Endothelial cell of umbilical vein (primary cell): ENCODE results near the gene PAX5. TPM values are rescaled to one million over a fixed set of nuclear protein-coding genes. Genes with fewer than 3 reads are reported as not detected.

ENCODE experiments used
- BruUV-seq: library from RNA; stranded (reverse); fragments of 400-500 nt; replicated peaks from 2 replicates; lab custom pipeline; 2021; lab: Mats Ljungman, UMichigan
- CTCF ChIA-PET: fragments of 300-600, 350-600 bp; sonication (Branson Sonifier 250); formaldehyde crosslinking; loops from one replicate; lab custom pipeline; 2021; ENCODE audit warnings: antibody characterized with exemption, inconsistent platforms; lab: Charles Lee
- POLR2A ChIA-PET: fragments of 300-600, 350-600 bp; sonication (Branson Sonifier 250); formaldehyde crosslinking; loops from one replicate; lab custom pipeline; 2021; ENCODE audit warnings: antibody characterized with exemption, inconsistent platforms; lab: Charles Lee
- DNase-seq: peaks from one replicate; pipeline ENCODE4 v3.0.0-alpha.2; 2011; ENCODE audit warnings: low read depth, low spot score
- FAIRE-seq: peaks from 2 replicates; lab custom pipeline; 2011; peaks lifted over from hg19 to GRCh38; lab: Jason Lieb, UNC
- H2AFZ ChIP-seq: 2 replicates; pipeline ENCODE4 v1.6.0; 2012; ENCODE audit warnings: low read depth, low read length, control low read depth, inconsistent platforms
- H3K27ac ChIP-seq: 2 replicates; pipeline ENCODE4 v1.5.1; 2011; ENCODE audit warnings: low read depth, mild to moderate bottlenecking, control low read depth, low read length, moderate library complexity; ENCODE audit not compliant: insufficient read depth
- H3K27me3 ChIP-seq, 2 experiments: 2 replicates each; pipeline versions ENCODE4 v1.6.0 to v1.6.1; 2011; ENCODE audit warnings: low read length in 2 of 2, mixed read lengths in 1 of 2; ENCODE audit not compliant: control insufficient read depth in 2 of 2, insufficient read depth in 2 of 2
- H3K36me3 ChIP-seq, 2 experiments: 2 replicates in 1 of 2; 3 replicates in 1 of 2; pipeline ENCODE4 v1.5.1; 2011; ENCODE audit warnings: low read length in 2 of 2, mild to moderate bottlenecking in 1 of 2, moderate library complexity in 1 of 2; ENCODE audit not compliant: control insufficient read depth in 2 of 2, insufficient read depth in 2 of 2; ENCODE audit errors: extremely low read depth in 1 of 2
- H3K4me1 ChIP-seq: 3 replicates; pipeline ENCODE4 v1.5.1; 2011; ENCODE audit warnings: mild to moderate bottlenecking, low read length; ENCODE audit not compliant: control insufficient read depth, insufficient read depth; ENCODE audit errors: extremely low read depth
- H3K4me2 ChIP-seq: 2 replicates; pipeline ENCODE4 v1.6.1; 2011; ENCODE audit warnings: low read length, control low read depth, mixed read lengths; ENCODE audit not compliant: insufficient read depth
- H3K4me3 ChIP-seq, 3 experiments: fragments of 200-600 bp in 1 of 3; sonication (generic), shearing (Covaris generic) in 1 of 3; replicated peaks in 1 of 3; 2 replicates each; pipeline ENCODE4 v1.5.1; 2011 to 2016; ENCODE audit warnings: control low read depth in 3 of 3, low read length in 3 of 3, mild to moderate bottlenecking in 2 of 3, inconsistent platforms in 1 of 3, low read depth in 1 of 3, moderate library complexity in 1 of 3; ENCODE audit not compliant: insufficient read depth in 1 of 3
- H3K79me2 ChIP-seq: 2 replicates; pipeline ENCODE4 v1.6.0; 2012; ENCODE audit warnings: low read length, inconsistent platforms; ENCODE audit not compliant: control insufficient read depth, insufficient read depth
- H3K9ac ChIP-seq: replicated peaks from 2 replicates; pipeline ENCODE3; 2011; ENCODE audit warnings: low read length, control low read depth; ENCODE audit not compliant: insufficient read depth; ENCODE audit errors: extremely low read depth
- H3K9me1 ChIP-seq: replicated peaks from 3 replicates; pipeline ENCODE4 v1.6.0; 2011; ENCODE audit warnings: mild to moderate bottlenecking, low read length; ENCODE audit not compliant: control insufficient read depth, insufficient read depth; ENCODE audit errors: extremely low read depth
- H3K9me3 ChIP-seq: replicated peaks from 2 replicates; pipeline ENCODE4 v1.5.1; 2012; ENCODE audit warnings: low read length, inconsistent platforms; ENCODE audit not compliant: control insufficient read depth, insufficient read depth
- H4K20me1 ChIP-seq: replicated peaks from 2 replicates; pipeline ENCODE3; 2011; ENCODE audit warnings: mild to moderate bottlenecking, low read length; ENCODE audit not compliant: control insufficient read depth, insufficient read depth; ENCODE audit errors: extremely low read depth
- FOS ChIP-seq: IDR thresholded peaks from 2 replicates; pipeline ENCODE4 v1.6.1; 2011; ENCODE audit warnings: mild to moderate bottlenecking, low read length, moderate library complexity, borderline replicate concordance; ENCODE audit not compliant: insufficient read depth
- GATA2 ChIP-seq: IDR thresholded peaks from 2 replicates; pipeline ENCODE4 v1.7.0; 2011; ENCODE audit warnings: low read depth, mild to moderate bottlenecking, moderate library complexity, mixed read lengths, low read length; ENCODE audit not compliant: insufficient read length, insufficient read depth
- JUN ChIP-seq: IDR thresholded peaks from 2 replicates; pipeline ENCODE4 v1.6.1; 2011; ENCODE audit warnings: borderline replicate concordance, low read depth; ENCODE audit not compliant: insufficient read length, insufficient read depth
- MYC ChIP-seq: IDR thresholded peaks from one replicate; pipeline ENCODE4 v1.6.1; 2011; ENCODE audit warnings: mild to moderate bottlenecking, low read depth, low read length
- POLR2A ChIP-seq: IDR thresholded peaks from 2 replicates; pipeline ENCODE4 v1.6.1; 2012; ENCODE audit warnings: low read depth, mild to moderate bottlenecking, control low read depth, low read length
- POLR2AphosphoS5 ChIP-seq: IDR thresholded peaks from 2 replicates; pipeline ENCODE4 v1.6.1; 2012; ENCODE audit warnings: low read depth, mild to moderate bottlenecking, control low read depth, low read length, moderate library complexity; ENCODE audit not compliant: insufficient read depth
- dilution Hi-C: fragments of 300-500 bp; cut with MboI; formaldehyde crosslinking; loops from one replicate; pipeline ENCODE4 v1.15.0; 2019; ENCODE audit warnings: low sequenced_read_pairs; ENCODE audit not compliant: extremely low pct_ligation_motif_present
- intact Hi-C: fragments of 100-400 bp; cut with micrococcal nuclease; formaldehyde crosslinking; loops from one replicate; pipeline ENCODE4 v1.10.0; 2022
- polyA plus RNA-seq, 4 experiments: library from polyadenylated mRNA; depleted of rRNA in 3 of 4; stranded (reverse) in 3 of 4; unstranded in 1 of 4; fragments of >200 nt; gene quantifications; 2 replicates each; pipeline versions ENCODE4 v1.2.1 to v1.2.3, GENCODE V29; 2011 to 2012; ENCODE audit warnings: missing spikeins in 1 of 4
- total RNA-seq: library from RNA; stranded (reverse); gene quantifications from 2 replicates; pipeline ENCODE4 v1.2.3, GENCODE V29; 2021
- TF ChIP-seq, protein P1 (sequence below), 2 donors: IDR thresholded peaks; 1 replicate in 1 of 2; 2 replicates in 1 of 2; pipeline ENCODE4 v1.5.1; 2011; ENCODE audit warnings: low read length in 2 of 2, mild to moderate bottlenecking in 2 of 2, moderate library complexity in 2 of 2, control low read depth in 1 of 2, inconsistent platforms in 1 of 2, low read depth in 1 of 2; ENCODE audit not compliant: insufficient read depth in 1 of 2; ENCODE audit errors: extremely low read depth in 1 of 2

PAX5 gene
- total and polyA plus RNA-seq, 2 donors (not counting 3 experiments of a cell fraction or from before 2014, with no cell fraction given): not detected

DNA sequence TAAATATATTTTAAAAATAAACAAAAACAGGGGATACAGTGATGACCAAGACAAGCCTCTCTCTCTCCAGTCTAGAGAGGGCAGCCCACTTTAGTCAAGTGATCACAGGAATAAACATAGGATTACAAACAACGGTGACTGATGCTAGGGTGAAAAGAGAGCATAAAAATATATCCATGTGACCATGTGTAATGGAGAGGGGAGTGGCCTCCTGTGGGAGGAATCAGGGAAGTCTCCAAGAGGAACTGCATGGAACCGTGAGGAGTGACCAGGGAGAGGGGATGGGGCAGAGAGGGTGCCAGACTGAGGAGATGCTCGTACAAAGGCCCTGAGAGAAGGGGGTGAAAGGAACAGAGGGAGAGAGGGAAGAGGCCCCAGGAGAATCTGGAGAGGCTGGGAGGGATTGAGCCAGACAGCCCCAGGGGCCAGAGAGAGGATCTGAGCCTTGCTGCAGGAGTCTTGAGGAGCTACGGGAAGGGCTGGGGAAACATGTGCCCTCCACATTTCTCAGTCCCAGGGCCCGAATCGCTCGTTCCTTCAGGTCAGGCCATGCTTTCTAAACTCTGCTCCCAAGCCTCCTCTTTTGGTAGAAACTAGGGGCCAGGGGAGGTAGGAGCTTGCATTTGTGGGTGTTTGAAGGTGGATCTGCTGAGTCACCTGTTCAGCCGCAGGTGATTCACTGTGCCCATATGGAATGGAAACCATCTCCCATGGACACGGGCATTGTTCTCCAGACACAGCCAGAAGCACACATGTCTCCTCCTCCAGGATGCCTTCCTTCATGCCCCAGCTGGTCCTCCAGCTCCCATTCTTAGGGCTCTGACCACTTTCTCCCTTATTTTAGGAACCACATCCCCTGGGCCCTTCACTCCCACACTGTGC, 63.8 kb downstream of the PAX5 start:
- CTCF ChIA-PET: interaction anchor here (0.6 to 6.3 kb wide), 5 partner anchors 9 to 97 kb away, joined by 3 to 55 read pairs (median 4); no protein-coding TSS in a partner anchor

More for the DNA sequence above, 63.8 kb downstream of the PAX5 start:
- Histone ChIP-seq H4K20me1 (no peaks in the 10 kb centered on the region), H3K4me1 (no peaks in the 10 kb centered on the region), H3K9ac (no peak overlapping the region), H3K9me1 (no peaks in the 10 kb centered on the region), H3K9me3 (no peaks in the 10 kb centered on the region), H3K4me2 (no peak overlapping the region), H3K36me3 (no peaks in the 10 kb centered on the region), H3K27ac (no peak overlapping the region), H2AFZ (no peak overlapping the region), H3K79me2 (no peaks in the 10 kb centered on the region), H3K4me3 (no peak overlapping the region), H3K27me3 (peaks cover 0 to 3% of the 10 kb centered on the region in 2 experiments)
- no TSS peak for BruUV-seq
- DNase-seq (no peak), FAIRE-seq (no peak)
- dilution Hi-C loops: no loop called here
- intact Hi-C loops: no loop called here
- TF ChIP-seq FOS: no peak
- no peak for TF ChIP-seq MYC
- TF ChIP-seq POLR2AphosphoS5: no peak
- TF ChIP-seq POLR2A: no peak
- no peak for TF ChIP-seq GATA2
- TF ChIP-seq, protein P1, sequence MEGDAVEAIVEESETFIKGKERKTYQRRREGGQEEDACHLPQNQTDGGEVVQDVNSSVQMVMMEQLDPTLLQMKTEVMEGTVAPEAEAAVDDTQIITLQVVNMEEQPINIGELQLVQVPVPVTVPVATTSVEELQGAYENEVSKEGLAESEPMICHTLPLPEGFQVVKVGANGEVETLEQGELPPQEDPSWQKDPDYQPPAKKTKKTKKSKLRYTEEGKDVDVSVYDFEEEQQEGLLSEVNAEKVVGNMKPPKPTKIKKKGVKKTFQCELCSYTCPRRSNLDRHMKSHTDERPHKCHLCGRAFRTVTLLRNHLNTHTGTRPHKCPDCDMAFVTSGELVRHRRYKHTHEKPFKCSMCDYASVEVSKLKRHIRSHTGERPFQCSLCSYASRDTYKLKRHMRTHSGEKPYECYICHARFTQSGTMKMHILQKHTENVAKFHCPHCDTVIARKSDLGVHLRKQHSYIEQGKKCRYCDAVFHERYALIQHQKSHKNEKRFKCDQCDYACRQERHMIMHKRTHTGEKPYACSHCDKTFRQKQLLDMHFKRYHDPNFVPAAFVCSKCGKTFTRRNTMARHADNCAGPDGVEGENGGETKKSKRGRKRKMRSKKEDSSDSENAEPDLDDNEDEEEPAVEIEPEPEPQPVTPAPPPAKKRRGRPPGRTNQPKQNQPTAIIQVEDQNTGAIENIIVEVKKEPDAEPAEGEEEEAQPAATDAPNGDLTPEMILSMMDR (IDR thresholded peaks at IDR 0.05; ENCODE audit: extremely low read depth in 1 of 2, insufficient read depth in 1 of 2, low read depth in 1 of 2, low read length in 2 of 2): no peak
- no peak for TF ChIP-seq JUN
- POLR2A ChIA-PET: no interaction called here
